K562 (cell line): ENCODE data around the gene TXNRD2. TPM values are rescaled to one million over a fixed set of nuclear protein-coding genes. Genes with fewer than 3 reads are reported as not detected.

Experiments
- ATAC-seq: fragments of 200-7000 bp; cut with Tn5 transposase; 3 replicates; pipeline ENCODE4 v1.9.1; 2020; ENCODE audit warnings: moderate library complexity
- BruUV-seq: library from RNA; stranded (reverse); fragments of 400-500 nt; replicated peaks from 2 replicates; lab custom pipeline; 2021; lab: Mats Ljungman, UMichigan
- CTCF ChIA-PET: fragments of 300-600 bp; formaldehyde crosslinking; extraction: SDS; loops from one replicate; lab custom pipeline; 2021; ENCODE audit warnings: low intra/inter-chr PET ratio; lab: Yijun Ruan, JAX
- POLR2A ChIA-PET: fragments of 300-600, 350-650 bp; sonication (Branson Sonifier 250); formaldehyde crosslinking; extraction: SDS; loops from one replicate; lab custom pipeline; 2021; ENCODE audit warnings: antibody characterized with exemption, inconsistent platforms; lab: Yijun Ruan, JAX
- DNase-seq, 4 experiments: peaks; one replicate each; pipeline versions ENCODE4 v3.0.0 to v3.0.0-alpha.2; 2011 to 2018; ENCODE audit warnings: low spot score in 3 of 4, mixed read lengths in 3 of 4; ENCODE audit errors: extremely low read depth in 1 of 4
- FAIRE-seq: peaks from 2 replicates; lab custom pipeline; 2011; peaks lifted over from hg19 to GRCh38; lab: Jason Lieb, UNC
- H2AFZ ChIP-seq: 2 replicates; pipeline ENCODE4 v1.6.0; 2011; ENCODE audit warnings: low read depth, low read length, control low read depth, inconsistent platforms
- H3K27ac ChIP-seq: fragments of 200-600 bp; 3 replicates; pipeline ENCODE4 v1.8.0; 2011; ENCODE audit warnings: low read depth, mild to moderate bottlenecking, control low read depth, inconsistent platforms, low read length, moderate library complexity, mixed read lengths; ENCODE audit errors: extremely low read depth
- H3K27me3 ChIP-seq, 2 experiments: fragments of 300-600 bp in 1 of 2; 2 replicates in 1 of 2; 3 replicates in 1 of 2; pipeline versions ENCODE4 v1.6.0 to v1.8.0; 2011; ENCODE audit warnings: inconsistent platforms in 2 of 2, low read length in 2 of 2, mild to moderate bottlenecking in 1 of 2, mixed read lengths in 1 of 2, moderate library complexity in 1 of 2; ENCODE audit not compliant: control insufficient read depth in 2 of 2, insufficient read depth in 2 of 2
- H3K36me3 ChIP-seq: fragments of 300-600 bp; 3 replicates; pipeline ENCODE4 v1.8.0; 2011; ENCODE audit warnings: mild to moderate bottlenecking, low read length, inconsistent platforms; ENCODE audit not compliant: control insufficient read depth, insufficient read depth
- H3K4me1 ChIP-seq, 2 experiments: fragments of 200-600 bp in 1 of 2; replicated peaks in 1 of 2; 2 replicates in 1 of 2; 3 replicates in 1 of 2; pipeline versions ENCODE4 v1.5.1 to v1.8.0; 2011; ENCODE audit warnings: inconsistent platforms in 2 of 2, low read length in 2 of 2, mild to moderate bottlenecking in 1 of 2, mixed read lengths in 1 of 2, moderate library complexity in 1 of 2; ENCODE audit not compliant: control insufficient read depth in 2 of 2, insufficient read depth in 2 of 2
- H3K4me2 ChIP-seq: 2 replicates; pipeline ENCODE4 v1.6.1; 2011; ENCODE audit warnings: low read length, control low read depth, inconsistent platforms, mixed read lengths; ENCODE audit not compliant: insufficient read depth
- H3K4me3 ChIP-seq: fragments of 200-600 bp; sonication (generic), shearing (Covaris generic); 2 replicates; pipeline ENCODE4 v1.5.1; 2016; ENCODE audit warnings: control low read depth, inconsistent platforms
- H3K79me2 ChIP-seq: fragments of 200-600 bp; 3 replicates; pipeline ENCODE4 v1.8.0; 2011; ENCODE audit warnings: low read length, inconsistent platforms; ENCODE audit not compliant: control insufficient read depth, insufficient read depth
- H3K9ac ChIP-seq, 2 experiments: 2 replicates each; pipeline versions ENCODE4 v1.6.0 to v1.6.1; 2011; ENCODE audit warnings: low read depth in 2 of 2, low read length in 2 of 2, control low read depth in 1 of 2, inconsistent platforms in 1 of 2, mild to moderate bottlenecking in 1 of 2, mixed read lengths in 1 of 2; ENCODE audit not compliant: insufficient read depth in 1 of 2
- H3K9me1 ChIP-seq: one replicate; pipeline ENCODE4 v1.6.0; 2011; ENCODE audit warnings: inconsistent platforms, mild to moderate bottlenecking, low read length, moderate library complexity; ENCODE audit not compliant: control insufficient read depth, insufficient read depth
- H3K9me3 ChIP-seq: replicated peaks from 2 replicates; pipeline ENCODE4 v1.5.1; 2011; ENCODE audit warnings: low read depth, low read length, inconsistent platforms; ENCODE audit not compliant: control insufficient read depth, insufficient read depth
- H4K20me1 ChIP-seq: replicated peaks from 2 replicates; pipeline ENCODE4 v1.6.1; 2011; ENCODE audit warnings: low read length, inconsistent platforms, mixed read lengths; ENCODE audit not compliant: control insufficient read depth, insufficient read depth
- CTCFL ChIP-seq: IDR thresholded peaks from 2 replicates; pipeline ENCODE4 v1.6.1; 2011; ENCODE audit warnings: borderline replicate concordance, low read depth, mild to moderate bottlenecking, moderate library complexity, low read length; ENCODE audit not compliant: insufficient read depth, poor library complexity, severe bottlenecking
- DMBX1 ChIP-seq: fragments of 250-450 bp; sonication (Bioruptor Pico); IDR thresholded peaks from 2 replicates; pipeline ENCODE4 v1.8.0; 2022; ENCODE audit warnings: inconsistent platforms, mild to moderate bottlenecking, moderate library complexity, borderline replicate concordance
- GATAD2A ChIP-seq: fragments of 450-650 bp; IDR thresholded peaks from 2 replicates; pipeline ENCODE4 v1.6.1; 2017
- NFE2 ChIP-seq: IDR thresholded peaks from 2 replicates; pipeline ENCODE4 v1.6.1; 2014; ENCODE audit warnings: antibody characterized with exemption, low read depth
- PCBP2 ChIP-seq: fragments of 200-400 bp; formaldehyde crosslinking; IDR thresholded peaks from 2 replicates; pipeline ENCODE4 v1.6.1; 2018; ENCODE audit warnings: low read length, low read depth, mild to moderate bottlenecking, moderate library complexity; ENCODE audit not compliant: poor library complexity, severe bottlenecking
- RAD51 ChIP-seq: fragments of 450-650 bp; IDR thresholded peaks from 2 replicates; pipeline ENCODE4 v1.7.1; 2016; ENCODE audit warnings: low read depth, mild to moderate bottlenecking, borderline replicate concordance
- ZBTB49 ChIP-seq: sonication (generic); formaldehyde crosslinking; IDR thresholded peaks from 2 replicates; pipeline ENCODE4 v1.8.0; 2022; ENCODE audit warnings: missing genetic modification reagents, mild to moderate bottlenecking, borderline replicate concordance
- ZNF224 ChIP-seq: sonication (generic); formaldehyde crosslinking; IDR thresholded peaks from 2 replicates; pipeline ENCODE4 v1.8.0; 2022; ENCODE audit warnings: mild to moderate bottlenecking, missing genetic modification reagents
- ZNF232 ChIP-seq: sonication (generic); formaldehyde crosslinking; IDR thresholded peaks from 2 replicates; pipeline ENCODE4 v1.8.0; 2022; ENCODE audit warnings: mild to moderate bottlenecking, missing genetic modification reagents
- ZNF316 ChIP-seq: fragments of 450-650 bp; IDR thresholded peaks from 2 replicates; pipeline ENCODE4 v1.6.1; 2016
- ZNF408 ChIP-seq: fragments of 250-450 bp; sonication (Bioruptor Pico); IDR thresholded peaks from 2 replicates; pipeline ENCODE4 v1.4.0; 2020; ENCODE audit warnings: low read depth, mild to moderate bottlenecking, moderate library complexity
- ZNF764 ChIP-seq: fragments of 250-450 bp; sonication (Bioruptor Pico); IDR thresholded peaks from 2 replicates; pipeline ENCODE4 v1.4.0; 2020; ENCODE audit warnings: low read depth, mild to moderate bottlenecking, moderate library complexity
- in situ Hi-C: fragments of 300-500 bp; cut with MboI; formaldehyde crosslinking; loops from 4 replicates; pipeline ENCODE4 v1.15.0; 2018; ENCODE audit warnings: inconsistent platforms, mixed read lengths
- intact Hi-C: fragments of 100-400 bp; cut with micrococcal nuclease; formaldehyde crosslinking; loops from 2 replicates; pipeline ENCODE4 v1.14.2; 2022
- polyA plus RNA-seq, 8 experiments: library from polyadenylated mRNA; depleted of rRNA in 4 of 8; stranded (reverse) in 5 of 8; unstranded in 3 of 8; fragments of >200 nt; fragmentation: Nextera tagmentation in 2 of 8; fragmentation: Illumina TruSeq in 1 of 8; extraction: Ambion mirVana in 2 of 8; extraction: Trizol in 1 of 8; gene quantifications; 2 replicates each; pipeline versions ENCODE4 v1.2.1 to v1.2.3, GENCODE V29; 2011 to 2014; ENCODE audit warnings: inconsistent platforms in 1 of 8, missing spikeins in 1 of 8
- total RNA-seq, 7 experiments: library from RNA; depleted of rRNA in 6 of 7; stranded (reverse); fragments of >200 nt in 6 of 7; fragmentation: Illumina TruSeq in 2 of 7; extraction: Trizol in 2 of 7; gene quantifications; 2 replicates each; pipeline versions ENCODE4 v1.2.1 to v1.2.3, GENCODE V29; 2011 to 2021; ENCODE audit warnings: low replicate concordance in 1 of 7

The TXNRD2 gene
- total and polyA plus RNA-seq, 9 of the 15 experiments (the other 6 are each of a cell fraction or from before 2014, with no cell fraction given) = 3.3 to 80.2 (median 49.4) TPM

- no peak overlapping the region for H3K4me2 ChIP-seq
- ATAC-seq (no peak), DNase-seq (no peak), FAIRE-seq (no peak)
- CTCF ChIA-PET = no interaction called here
- H3K36me3 ChIP-seq = no peaks in the 10 kb centered on the region
- POLR2A ChIA-PET = interaction anchor here (0.8 to 16.0 kb wide), 5 partner anchors 10 to 662 kb away, joined by 3 to 247 read pairs (median 3); partner anchors contain the start of genes GNB1L and RTL10
- H3K9me3 ChIP-seq = no peaks in the 10 kb centered on the region
- no peaks in the 10 kb centered on the region; a peak in 1 of 5 replicates for H3K4me1 ChIP-seq
- 0 out of 2 replicates have a peak, but pooled peaks cover 2% of the 10 kb centered on the region for H4K20me1 ChIP-seq
- intact Hi-C loops = no loop called here
- H2AFZ ChIP-seq = no peak overlapping the region
- no TSS peak for BruUV-seq
- in situ Hi-C loops = no loop called here
- no peak overlapping the region for H3K27ac ChIP-seq
- H3K9me1 ChIP-seq = no peaks in the 10 kb centered on the region
- no peak overlapping the region for H3K4me3 ChIP-seq
- no peaks in the 10 kb centered on the region for H3K27me3 ChIP-seq
- H3K9ac ChIP-seq = no peak overlapping the region
- H3K79me2 ChIP-seq = no peaks in the 10 kb centered on the region
- TF ChIP-seq ZBTB49 (CRISPR knock-in tag) (0 out of 2 replicates have a peak, but pooled peaks have one; percentile 35), ZNF764 (CRISPR knock-in tag) (no peak), PCBP2 (no peak), ZNF224 (CRISPR knock-in tag) (no peak), CTCFL (no peak), ZNF232 (CRISPR knock-in tag) (0 out of 2 replicates have a peak, but pooled peaks have one; percentile 24), ZNF316 (peak; percentile 60; the same call in 1 of the 2 replicates), DMBX1 (CRISPR knock-in tag) (no peak), GATAD2A (no peak), ZNF408 (CRISPR knock-in tag) (no peak), RAD51 (0 out of 2 replicates have a peak, but pooled peaks have one; percentile 0), NFE2 (no peak)
Observed at GRCh38 chr22:19836512-19836911, 105.1 kb downstream of the TXNRD2 start.
